Right lobe of liver (tissue), 6 donors: Measurements from ENCODE around the gene TTC13. TPM values are rescaled to one million over a fixed set of nuclear protein-coding genes. Genes with fewer than 3 reads are reported as not detected.
A peak's percentile ranks its signal among the peaks of the same experiment; 100 is the strongest.

Experiments
- ATAC-seq, 4 donors: fragments of 200-7000 bp; cut with Tn5 transposase; one replicate each; pipeline ENCODE4 v1.9.1; 2020; ENCODE audit warnings: mild to moderate bottlenecking in 4 of 4, moderate library complexity in 4 of 4
- DNase-seq, 3 donors: peaks; one replicate each; pipeline ENCODE4 v3.0.0-alpha.2; 2020
- H3K27ac ChIP-seq, 3 donors: fragments of 200-600 bp; one replicate each; pipeline ENCODE4 v1.8.0; 2022
- H3K27me3 ChIP-seq, 2 donors: fragments of 200-600 bp; one replicate each; pipeline ENCODE4 v1.8.0; 2022
- H3K36me3 ChIP-seq, 4 donors: fragments of 200-600 bp; sonication (generic) in 1 of 4; one replicate each; pipeline versions ENCODE4 v1.5.1 to v1.8.0; 2017 to 2022; ENCODE audit warnings: control low read depth in 1 of 4
- H3K4me1 ChIP-seq, 4 donors: fragments of 200-600 bp; sonication (generic) in 1 of 4; one replicate each; pipeline versions ENCODE4 v1.5.1 to v1.8.0; 2017 to 2022; ENCODE audit warnings: control low read depth in 1 of 4
- H3K4me3 ChIP-seq, 3 donors: fragments of 200-600 bp; one replicate each; pipeline ENCODE4 v1.8.0; 2022
- H3K9me3 ChIP-seq, 4 donors: fragments of 200-600 bp; sonication (generic) in 1 of 4; one replicate each; pipeline versions ENCODE4 v1.5.1 to v1.8.0; 2017 to 2022; ENCODE audit warnings: control low read depth in 1 of 4
- POLR2A ChIP-seq: fragments of 450-650 bp; IDR thresholded peaks from one replicate; pipeline ENCODE4 v1.6.1; 2017; ENCODE audit warnings: antibody characterized with exemption, mild to moderate bottlenecking
- WGBS: methylation state at CpG from one replicate; pipeline ENCODE4 v1.1.6; 2018; ENCODE audit warnings: low coverage, low lambda C conversion rate; ENCODE audit not compliant: insufficient coverage; ENCODE audit errors: missing lambda C conversion rate; 5-methylcytosine and 5-hydroxymethylcytosine counted together
- intact Hi-C, 2 donors: fragments of 100-400 bp; cut with DNase I; formaldehyde crosslinking; loops; one replicate each; pipeline versions ENCODE4 v1.11.2 to v1.14.1; 2022
- total RNA-seq, 6 experiments: library from RNA; depleted of rRNA in 2 of 6; stranded (reverse); fragments of >200 nt in 2 of 6; fragmentation: NEBNext Ultra II Directional in 3 of 6; extraction: Animal tissue kit (Norgen Biotek cat#: 25700) in 3 of 6; gene quantifications; one replicate each; pipeline versions ENCODE4 v1.1.0 to v1.2.4, GENCODE V29; 2016 to 2023
- TF ChIP-seq, protein P1 (sequence below), 4 donors: fragments of 200-600 bp in 3 of 4; fragments of 450-650 bp in 1 of 4; IDR thresholded peaks; one replicate each; pipeline versions ENCODE4 v1.5.1 to v1.8.0; 2016 to 2022; ENCODE audit warnings: antibody characterized with exemption in 4 of 4, mild to moderate bottlenecking in 2 of 4
- donor health status: DM: no; HTN: yes; CAD: no.
- donor health status: DM: no; HTN: no; CAD: no.
- donor health status: DM: no; HTN: no; CAD: no.
- donor health status: DM: no; HTN: yes; CAD: no.
- donor health status: DM: no; HTN: yes; CAD: no.

TTC13 gene
- total RNA-seq, 6 experiments from 2014 or later, result 5.3 to 10.7 (median 6.2) TPM

DNA sequence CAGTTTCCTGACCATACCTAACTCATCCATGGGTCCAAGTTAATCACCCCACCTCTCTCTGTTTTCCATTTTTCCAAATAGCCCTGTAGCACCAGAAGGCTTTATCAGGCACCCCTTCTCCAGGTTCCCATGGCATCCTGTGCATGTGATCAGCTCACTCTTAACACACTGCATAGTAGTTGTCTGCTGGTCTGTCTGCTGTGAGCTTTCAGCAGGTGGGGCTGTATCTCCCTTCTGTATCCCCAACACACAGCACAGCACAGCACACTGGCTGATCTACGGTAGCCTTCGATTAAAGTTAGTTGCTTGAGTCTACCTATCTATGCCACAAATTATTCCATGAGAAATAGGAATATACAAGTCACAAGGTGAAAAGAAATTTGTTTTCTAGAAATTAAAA, 56.0 kb downstream of the TTC13 start:
- no peaks in the 10 kb centered on the region for H3K4me1 ChIP-seq
- ATAC-seq, result no peak
- no peaks in the 10 kb centered on the region for H3K9me3 ChIP-seq
- 100% methylated on average over 2 of the region's 2 CpGs for WGBS
- H3K27ac ChIP-seq, result no peak overlapping the region
- H3K27me3 ChIP-seq, result no peaks in the 10 kb centered on the region
- TF ChIP-seq, protein P1, sequence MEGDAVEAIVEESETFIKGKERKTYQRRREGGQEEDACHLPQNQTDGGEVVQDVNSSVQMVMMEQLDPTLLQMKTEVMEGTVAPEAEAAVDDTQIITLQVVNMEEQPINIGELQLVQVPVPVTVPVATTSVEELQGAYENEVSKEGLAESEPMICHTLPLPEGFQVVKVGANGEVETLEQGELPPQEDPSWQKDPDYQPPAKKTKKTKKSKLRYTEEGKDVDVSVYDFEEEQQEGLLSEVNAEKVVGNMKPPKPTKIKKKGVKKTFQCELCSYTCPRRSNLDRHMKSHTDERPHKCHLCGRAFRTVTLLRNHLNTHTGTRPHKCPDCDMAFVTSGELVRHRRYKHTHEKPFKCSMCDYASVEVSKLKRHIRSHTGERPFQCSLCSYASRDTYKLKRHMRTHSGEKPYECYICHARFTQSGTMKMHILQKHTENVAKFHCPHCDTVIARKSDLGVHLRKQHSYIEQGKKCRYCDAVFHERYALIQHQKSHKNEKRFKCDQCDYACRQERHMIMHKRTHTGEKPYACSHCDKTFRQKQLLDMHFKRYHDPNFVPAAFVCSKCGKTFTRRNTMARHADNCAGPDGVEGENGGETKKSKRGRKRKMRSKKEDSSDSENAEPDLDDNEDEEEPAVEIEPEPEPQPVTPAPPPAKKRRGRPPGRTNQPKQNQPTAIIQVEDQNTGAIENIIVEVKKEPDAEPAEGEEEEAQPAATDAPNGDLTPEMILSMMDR (IDR thresholded peaks at IDR 0.05), result no peak
- no peak for TF ChIP-seq POLR2A
- peaks cover 0 to 28% (median 2%) of the 10 kb centered on the region in 4 donors for H3K36me3 ChIP-seq
- DNase-seq, result no peak
- intact Hi-C loops, result no loop called here
- no peak overlapping the region for H3K4me3 ChIP-seq

- ATAC-seq (no peak), DNase-seq (no peak)
- intact Hi-C loops, result loop anchor here (10.0 kb wide), 3 partner anchors 176 to 296 kb away; no protein-coding TSS in a partner anchor
- no peak overlapping the region for H3K27ac ChIP-seq
- H3K4me1 ChIP-seq, result no peaks in the 10 kb centered on the region
- H3K9me3 ChIP-seq, result no peaks in the 10 kb centered on the region
- H3K27me3 ChIP-seq, result no peaks in the 10 kb centered on the region
- peaks cover 0 to 24% (median 0%) of the 10 kb centered on the region in 4 donors for H3K36me3 ChIP-seq
- 57% methylated on average over 4 of the region's 4 CpGs for WGBS
- TF ChIP-seq, protein P1 (IDR thresholded peaks at IDR 0.05), result no peak
- TF ChIP-seq POLR2A, result no peak
- no peak overlapping the region for H3K4me3 ChIP-seq
These were observed 59.5 kb downstream of the TTC13 start for GRCh38 chr1:230919207-230919606.

DNA sequence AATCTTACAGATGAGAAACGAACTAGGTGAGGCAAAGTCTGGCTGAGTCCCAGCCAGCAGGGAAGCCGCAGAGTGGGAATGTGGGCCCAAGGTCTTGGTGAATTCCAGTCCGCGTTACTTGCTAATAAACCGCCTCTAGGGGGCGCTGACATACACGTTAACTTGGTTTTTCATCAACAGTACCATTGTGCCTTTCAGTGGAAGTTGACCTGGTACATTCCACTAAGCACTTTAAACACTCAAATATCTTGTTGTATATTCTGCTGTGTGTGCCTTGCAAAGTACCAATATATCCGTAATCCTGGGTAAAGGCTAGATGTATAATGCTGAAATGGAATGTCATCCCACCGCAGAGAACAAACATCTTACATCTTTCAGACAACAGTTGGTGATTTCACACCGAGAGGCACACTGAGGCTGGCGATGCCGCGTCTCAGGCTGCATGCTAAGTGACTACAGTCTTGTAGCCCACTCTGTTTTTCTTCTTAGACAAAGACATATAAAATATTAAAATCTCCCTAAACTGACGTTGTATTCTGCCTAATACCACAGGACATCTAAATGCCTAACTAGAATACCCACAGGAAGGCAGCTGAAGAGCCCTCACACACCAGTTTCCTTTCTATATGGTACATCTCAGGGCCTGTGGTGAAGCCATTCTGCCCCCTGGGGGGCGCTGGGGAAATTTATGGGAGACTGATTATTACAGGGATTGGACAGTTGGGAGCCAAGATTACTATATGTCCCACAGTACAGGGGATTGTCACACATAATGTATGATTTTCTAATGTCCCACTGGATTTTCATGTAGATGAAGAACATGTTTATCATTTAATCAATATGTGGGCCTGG, 61.2 kb downstream of the TTC13 start:
- 53% methylated on average over 12 of the region's 15 CpGs for WGBS
- DNase-seq (peak; percentile 62 to 77 (median 69)), ATAC-seq (peak; percentile 86 to 91 (median 90))
- Histone ChIP-seq H3K4me3 (no peak overlapping the region), H3K4me1 (no peaks in the 10 kb centered on the region), H3K27me3 (no peaks in the 10 kb centered on the region), H3K9me3 (no peaks in the 10 kb centered on the region), H3K27ac (no peak overlapping the region), H3K36me3 (peaks cover 0 to 11% (median under 1%) of the 10 kb centered on the region in 4 donors)
- TF ChIP-seq POLR2A, result no peak
- TF ChIP-seq, protein P1 (IDR thresholded peaks at IDR 0.05), result peak; percentile 61 to 82 (median 73)
- intact Hi-C loops, result loop anchor here (10.0 kb wide), 3 partner anchors 177 to 297 kb away; no protein-coding TSS in a partner anchor

DNA sequence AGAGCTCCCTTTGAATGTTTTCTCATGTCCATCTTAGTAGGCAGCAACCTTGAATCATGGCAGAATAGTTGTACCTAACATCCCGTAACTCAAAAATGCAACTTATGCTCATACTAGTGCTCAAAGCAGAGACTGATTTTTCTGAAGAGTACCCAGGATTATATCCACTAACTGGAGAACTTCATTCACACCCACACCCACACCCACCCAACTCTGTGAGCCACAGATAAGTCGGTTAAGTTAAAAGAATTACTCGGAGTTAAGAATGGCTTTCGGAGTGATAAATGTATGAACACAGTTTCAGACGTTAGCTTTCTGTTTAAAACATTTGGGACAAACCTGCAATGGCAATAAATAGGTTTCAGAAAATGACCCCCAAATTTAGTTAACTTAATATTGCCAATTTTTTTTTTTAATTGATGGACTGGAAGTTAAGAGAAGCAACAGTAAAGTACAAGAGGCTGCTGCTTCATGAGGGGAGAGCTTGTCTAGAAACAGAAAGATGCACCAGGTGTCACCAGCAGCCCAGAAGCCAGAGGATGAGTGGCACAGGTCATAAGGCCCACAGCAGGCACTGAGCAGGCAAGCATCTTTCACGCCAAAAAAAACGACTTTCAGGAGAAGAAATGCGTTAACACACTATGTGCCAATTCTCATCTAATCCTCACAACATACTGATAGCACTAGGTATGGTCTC, 61.9 kb downstream of the TTC13 start:
- Histone ChIP-seq H3K27me3 (no peaks in the 10 kb centered on the region), H3K4me1 (no peaks in the 10 kb centered on the region), H3K27ac (no peak overlapping the region), H3K4me3 (no peak overlapping the region), H3K9me3 (no peaks in the 10 kb centered on the region), H3K36me3 (peaks cover 0 to 11% (median 2%) of the 10 kb centered on the region in 4 donors)
- intact Hi-C loops, result loop anchor here (10.0 kb wide), 3 partner anchors 178 to 298 kb away; no protein-coding TSS in a partner anchor
- ATAC-seq (no peak), DNase-seq (no peak)
- WGBS, result 89% methylated on average over 8 of the region's 8 CpGs
- TF ChIP-seq POLR2A, result no peak
- TF ChIP-seq, protein P1 (IDR thresholded peaks at IDR 0.05), result no peak
